GM12878 (cell line): ENCODE data around the gene COMMD3. TPM values are rescaled to one million over a fixed set of nuclear protein-coding genes. Genes with fewer than 3 reads are reported as not detected.
A peak's percentile ranks its signal among the peaks of the same experiment; 100 is the strongest.

ENCODE experiments used
- ATAC-seq: fragments of 200-7000 bp; cut with Tn5 transposase; 3 replicates; pipeline ENCODE4 v1.9.1; 2020; ENCODE audit warnings: mild to moderate bottlenecking, moderate library complexity
- BruUV-seq: library from RNA; stranded (reverse); fragments of 400-500 nt; replicated peaks from 2 replicates; lab custom pipeline; 2021; lab: Mats Ljungman, UMichigan
- CTCF ChIA-PET: fragments of 300-600 bp; sonication (Branson Sonifier 250); formaldehyde crosslinking; extraction: SDS; loops from one replicate; lab custom pipeline; 2021; ENCODE audit warnings: inconsistent platforms; lab: Yijun Ruan, JAX
- POLR2A ChIA-PET: fragments of 350-600 bp; formaldehyde crosslinking; extraction: SDS; loops from one replicate; lab custom pipeline; 2021; ENCODE audit warnings: inconsistent platforms; lab: Charles Lee
- RAD21 ChIA-PET: fragments of 300-600 bp; sonication (Branson Sonifier 250); formaldehyde crosslinking; loops from one replicate; lab custom pipeline; 2023; ENCODE audit warnings: antibody characterized with exemption; ENCODE audit not compliant: unreplicated experiment; lab: Charles Lee
- SMC1A ChIA-PET: fragments of 300-600 bp; sonication (Branson Sonifier 250); formaldehyde crosslinking; loops from one replicate; lab custom pipeline; 2023; ENCODE audit not compliant: unreplicated experiment, uncharacterized antibody; lab: Charles Lee
- DNase-seq: peaks from one replicate; pipeline ENCODE4 v3.0.0-alpha.2; 2011; ENCODE audit warnings: low read depth, low spot score
- FAIRE-seq: peaks from 3 replicates; lab custom pipeline; 2011; peaks lifted over from hg19 to GRCh38; lab: Jason Lieb, UNC
- H2AFZ ChIP-seq: 2 replicates; pipeline ENCODE4 v1.6.0; 2011; ENCODE audit warnings: low read depth, low read length, control low read depth; ENCODE audit not compliant: control insufficient read depth
- H3K27ac ChIP-seq: 2 replicates; pipeline ENCODE4 v1.5.1; 2011; ENCODE audit warnings: control low read depth; ENCODE audit not compliant: control insufficient read depth, insufficient read depth
- H3K27me3 ChIP-seq, 2 experiments: replicated peaks in 1 of 2; 2 replicates each; pipeline versions ENCODE4 v1.6.0 to v1.6.1; 2011; ENCODE audit warnings: low read length in 1 of 2; ENCODE audit not compliant: control insufficient read depth in 2 of 2, insufficient read depth in 2 of 2
- H3K36me3 ChIP-seq, 2 experiments: 2 replicates each; pipeline ENCODE4 v1.5.1; 2011; ENCODE audit warnings: low read length in 1 of 2; ENCODE audit not compliant: control insufficient read depth in 2 of 2, insufficient read depth in 2 of 2
- H3K4me1 ChIP-seq: 2 replicates; pipeline ENCODE4 v1.6.1; 2011; ENCODE audit warnings: mild to moderate bottlenecking, low read length, moderate library complexity, mixed read lengths; ENCODE audit not compliant: control insufficient read depth, insufficient read depth
- H3K4me2 ChIP-seq: 2 replicates; pipeline ENCODE4 v1.6.0; 2011; ENCODE audit warnings: control low read depth; ENCODE audit not compliant: control insufficient read depth, insufficient read depth
- H3K4me3 ChIP-seq: fragments of 200-600 bp; sonication (generic); 2 replicates; pipeline ENCODE4 v1.5.1; 2016
- H3K79me2 ChIP-seq: 2 replicates; pipeline ENCODE4 v1.6.0; 2011; ENCODE audit warnings: low read length; ENCODE audit not compliant: control insufficient read depth, insufficient read depth
- H3K9ac ChIP-seq: 2 replicates; pipeline ENCODE4 v1.8.0; 2011; ENCODE audit warnings: low read length, control low read depth, mixed read lengths; ENCODE audit not compliant: control insufficient read depth, insufficient read depth
- H3K9me3 ChIP-seq: replicated peaks from 3 replicates; pipeline ENCODE4 v1.5.1; 2011; ENCODE audit warnings: mild to moderate bottlenecking, low read length; ENCODE audit not compliant: control insufficient read depth, insufficient read depth
- H4K20me1 ChIP-seq: 2 replicates; pipeline ENCODE4 v1.6.0; 2011; ENCODE audit not compliant: control insufficient read depth, insufficient read depth
- ASH2L ChIP-seq: fragments of 300-600, 200-600 bp; sonication (generic); IDR thresholded peaks from 2 replicates; pipeline ENCODE4 v1.6.1; 2017; ENCODE audit warnings: low read depth, mild to moderate bottlenecking, borderline replicate concordance
- CHD1 ChIP-seq: IDR thresholded peaks from 2 replicates; pipeline ENCODE4 v1.6.1; 2012; ENCODE audit warnings: low read depth, low read length, improper control_type of control experiment
- EP300 ChIP-seq, 2 experiments: fragments of 150-350 bp in 1 of 2; IDR thresholded peaks; 2 replicates each; pipeline ENCODE4 v1.6.1; 2011 to 2012; ENCODE audit warnings: low read depth in 2 of 2, low read length in 2 of 2, borderline replicate concordance in 1 of 2, improper control_type of control experiment in 1 of 2, inconsistent platforms in 1 of 2; ENCODE audit not compliant: control insufficient read depth in 1 of 2
- MTA2 ChIP-seq: fragments of 450-650 bp; IDR thresholded peaks from 2 replicates; pipeline ENCODE4 v1.6.1; 2016; ENCODE audit warnings: low read depth, mild to moderate bottlenecking, moderate library complexity
- MTA3 ChIP-seq: IDR thresholded peaks from 2 replicates; pipeline ENCODE4 v1.6.1; 2012; ENCODE audit warnings: low read length, inconsistent platforms, borderline replicate concordance
- MYC ChIP-seq: IDR thresholded peaks from 2 replicates; pipeline ENCODE4 v1.6.1; 2011; ENCODE audit warnings: mild to moderate bottlenecking, low read length, moderate library complexity, inconsistent platforms; ENCODE audit not compliant: insufficient read depth, insufficient replicate concordance, insufficient read length, severe bottlenecking
- NFXL1 ChIP-seq: fragments of 450-650 bp; IDR thresholded peaks from 2 replicates; pipeline ENCODE4 v1.6.1; 2017; ENCODE audit warnings: antibody characterized with exemption, mild to moderate bottlenecking, borderline replicate concordance
- RFX5 ChIP-seq: IDR thresholded peaks from 2 replicates; pipeline ENCODE4 v1.6.1; 2011; ENCODE audit warnings: low read depth, low read length, improper control_type of control experiment
- RUNX3 ChIP-seq: IDR thresholded peaks from 2 replicates; pipeline ENCODE4 v1.6.1; 2012; ENCODE audit warnings: low read length, inconsistent platforms
- SMC3 ChIP-seq: IDR thresholded peaks from 2 replicates; pipeline ENCODE4 v1.6.1; 2011; ENCODE audit warnings: low read length, improper control_type of control experiment, borderline replicate concordance
- SUZ12 ChIP-seq: fragments of 200-600 bp; sonication (generic); IDR thresholded peaks from one replicate; pipeline ENCODE4 v1.6.1; 2018; ENCODE audit warnings: antibody characterized with exemption, mild to moderate bottlenecking; ENCODE audit not compliant: unreplicated experiment
- YBX1 ChIP-seq: fragments of 450-650 bp; IDR thresholded peaks from 2 replicates; pipeline ENCODE4 v1.6.1; 2016; ENCODE audit warnings: antibody characterized with exemption
- ZNF217 ChIP-seq: fragments of 450-650 bp; IDR thresholded peaks from 2 replicates; pipeline ENCODE4 v1.6.1; 2017; ENCODE audit warnings: antibody characterized with exemption, mild to moderate bottlenecking
- WGBS: methylation state at CpG from one replicate; pipeline ENCODE4 v1.1.6; 2016; ENCODE audit warnings: low lambda C conversion rate; ENCODE audit not compliant: insufficient replicate concordance, insufficient coverage; ENCODE audit errors: missing lambda C conversion rate; 5-methylcytosine and 5-hydroxymethylcytosine counted together
- in situ Hi-C: fragments of 300-500 bp; cut with MboI; formaldehyde crosslinking; loops from 9 replicates; pipeline ENCODE4 v1.14.3; 2018; ENCODE audit warnings: mixed read lengths
- intact Hi-C: fragments of 100-400 bp; cut with micrococcal nuclease; formaldehyde crosslinking; loops from one replicate; pipeline ENCODE4 v1.14.2; 2022; ENCODE audit not compliant: unreplicated experiment
- polyA plus RNA-seq, 11 experiments: library from polyadenylated mRNA; depleted of rRNA in 4 of 11; unstranded in 6 of 11; stranded (reverse) in 5 of 11; fragments of >200 nt; fragmentation: Nextera tagmentation in 4 of 11; fragmentation: Illumina TruSeq in 1 of 11; extraction: Ambion mirVana in 4 of 11; extraction: Trizol in 1 of 11; gene quantifications; 1 replicate in 1 of 11; 2 replicates in 10 of 11; pipeline versions ENCODE4 v1.2.1 to v1.2.3, GENCODE V29; 2011 to 2016; ENCODE audit warnings: inconsistent platforms in 2 of 11, missing spikeins in 2 of 11, low read depth in 1 of 11
- total RNA-seq, 4 experiments: library from RNA; depleted of rRNA in 3 of 4; stranded (reverse); fragments of >200 nt in 3 of 4; fragmentation: Illumina TruSeq in 1 of 4; extraction: Trizol in 1 of 4; gene quantifications; 2 replicates each; pipeline versions ENCODE4 v1.2.1 to v1.2.3, GENCODE V29; 2013 to 2021
- TF ChIP-seq, protein P1 (sequence below): fragments of 150-350 bp; IDR thresholded peaks from 2 replicates; pipeline ENCODE4 v1.6.1; 2014; ENCODE audit warnings: mild to moderate bottlenecking, low read depth, low read length
- TF ChIP-seq, protein P2 (sequence below): IDR thresholded peaks from 2 replicates; pipeline ENCODE4 v1.6.1; 2011; ENCODE audit warnings: borderline replicate concordance, low read depth, mild to moderate bottlenecking, moderate library complexity, low read length; ENCODE audit not compliant: insufficient read depth, poor library complexity, severe bottlenecking

Gene COMMD3
- total and polyA plus RNA-seq, 10 of the 15 experiments (the other 5 are each of a cell fraction or from before 2014, with no cell fraction given), result 64.5 to 248 (median 84.4) TPM

GRCh38 chr10:22366771-22367170 lies 50.6 kb downstream of the COMMD3 start:
- no peak overlapping the region for H3K4me3 ChIP-seq
- RAD21 ChIA-PET, result interaction anchor here (1.7 kb wide), 1 partner anchor 23 kb away, joined by 5 read pairs; no protein-coding TSS in a partner anchor
- no peaks in the 10 kb centered on the region for H3K79me2 ChIP-seq
- TF ChIP-seq ASH2L, result no peak
- TF ChIP-seq, protein P1, sequence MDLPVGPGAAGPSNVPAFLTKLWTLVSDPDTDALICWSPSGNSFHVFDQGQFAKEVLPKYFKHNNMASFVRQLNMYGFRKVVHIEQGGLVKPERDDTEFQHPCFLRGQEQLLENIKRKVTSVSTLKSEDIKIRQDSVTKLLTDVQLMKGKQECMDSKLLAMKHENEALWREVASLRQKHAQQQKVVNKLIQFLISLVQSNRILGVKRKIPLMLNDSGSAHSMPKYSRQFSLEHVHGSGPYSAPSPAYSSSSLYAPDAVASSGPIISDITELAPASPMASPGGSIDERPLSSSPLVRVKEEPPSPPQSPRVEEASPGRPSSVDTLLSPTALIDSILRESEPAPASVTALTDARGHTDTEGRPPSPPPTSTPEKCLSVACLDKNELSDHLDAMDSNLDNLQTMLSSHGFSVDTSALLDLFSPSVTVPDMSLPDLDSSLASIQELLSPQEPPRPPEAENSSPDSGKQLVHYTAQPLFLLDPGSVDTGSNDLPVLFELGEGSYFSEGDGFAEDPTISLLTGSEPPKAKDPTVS, result no peak
- no peak for TF ChIP-seq RFX5
- TF ChIP-seq, all 136 proteins: peak for 0
- Histone ChIP-seq H4K20me1 (no peaks in the 10 kb centered on the region), H3K27ac (no peak overlapping the region), H3K36me3 (no peaks in the 10 kb centered on the region), H3K9me3 (no peaks in the 10 kb centered on the region), H3K4me2 (no peak overlapping the region), H3K27me3 (no peaks in the 10 kb centered on the region), H2AFZ (no peak overlapping the region), H3K9ac (no peak overlapping the region), H3K4me1 (peaks cover 19% of the 10 kb centered on the region)
- 78% methylated on average over 2 of the region's 2 CpGs for WGBS
- ChIA-PET POLR2A (no interaction called here), SMC1A (interaction anchor here (2.3 kb wide), 1 partner anchor 12 kb away, joined by 9 read pairs; no protein-coding TSS in a partner anchor), CTCF (interaction anchor here (0.5 kb wide), 1 partner anchor 51 kb away, joined by 3 read pairs; no protein-coding TSS in a partner anchor)
- no TSS peak for BruUV-seq
- intact Hi-C loops (no loop called here), in situ Hi-C loops (no loop called here)
- no peak for FAIRE-seq
- no peak for ATAC-seq
- DNase-seq, result no peak

DNA sequence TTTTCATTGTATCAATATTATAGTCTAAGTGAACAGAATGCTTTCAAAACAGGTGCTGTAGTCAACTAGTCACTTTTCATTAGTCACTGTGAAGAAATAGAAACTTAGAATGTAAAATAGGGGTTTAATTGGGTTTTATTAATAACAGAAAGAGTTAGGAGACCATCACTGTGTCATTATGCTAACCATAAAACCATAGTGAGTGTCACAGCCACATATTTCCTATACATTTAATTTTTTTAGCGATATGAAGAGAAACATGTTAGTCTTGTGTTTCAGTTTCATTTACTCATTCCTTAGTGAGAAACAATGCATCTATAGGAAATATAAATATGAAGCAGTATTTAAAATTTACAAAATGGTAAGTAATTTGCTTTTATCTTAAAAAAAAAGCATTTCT lies 51.3 kb downstream of the COMMD3 start:
- ChIA-PET CTCF (no interaction called here), SMC1A (interaction anchor here (1.3 kb wide), 1 partner anchor 11 kb away, joined by 5 read pairs; no protein-coding TSS in a partner anchor), POLR2A (no interaction called here), RAD21 (interaction anchor here (0.6 to 1.7 kb wide), 2 partner anchors 11 to 24 kb away, joined by 3 to 5 read pairs; no protein-coding TSS in a partner anchor)
- H3K27me3 ChIP-seq, result no peaks in the 10 kb centered on the region
- peaks cover 19% of the 10 kb centered on the region for H3K4me1 ChIP-seq
- TF ChIP-seq EP300 (IDR thresholded peaks at IDR 0.05; ENCODE audit: borderline replicate concordance in 1 of 2, control insufficient read depth in 1 of 2, low read depth in 2 of 2, low read length in 2 of 2) (no peak), ZNF217 (no peak), SMC3 (no peak), RUNX3 (peak; percentile 31; the same call in 1 of the 2 replicates), YBX1 (no peak), MTA3 (no peak), CHD1 (no peak), NFXL1 (no peak), MTA2 (peak; percentile 53; the same call in 1 of the 2 replicates), SUZ12 (no peak), MYC (no peak)
- TF ChIP-seq, protein P2, sequence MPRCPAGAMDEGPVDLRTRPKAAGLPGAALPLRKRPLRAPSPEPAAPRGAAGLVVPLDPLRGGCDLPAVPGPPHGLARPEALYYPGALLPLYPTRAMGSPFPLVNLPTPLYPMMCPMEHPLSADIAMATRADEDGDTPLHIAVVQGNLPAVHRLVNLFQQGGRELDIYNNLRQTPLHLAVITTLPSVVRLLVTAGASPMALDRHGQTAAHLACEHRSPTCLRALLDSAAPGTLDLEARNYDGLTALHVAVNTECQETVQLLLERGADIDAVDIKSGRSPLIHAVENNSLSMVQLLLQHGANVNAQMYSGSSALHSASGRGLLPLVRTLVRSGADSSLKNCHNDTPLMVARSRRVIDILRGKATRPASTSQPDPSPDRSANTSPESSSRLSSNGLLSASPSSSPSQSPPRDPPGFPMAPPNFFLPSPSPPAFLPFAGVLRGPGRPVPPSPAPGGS, result no peak
- no peaks in the 10 kb centered on the region for H3K36me3 ChIP-seq
- WGBS, result 0% methylated on average over 1 of the region's 1 CpG
- no peak overlapping the region for H3K9ac ChIP-seq
- FAIRE-seq (no peak), DNase-seq (no peak), ATAC-seq (peak; percentile 60)
- in situ Hi-C loops (no loop called here), intact Hi-C loops (no loop called here)
- no peak overlapping the region for H3K4me3 ChIP-seq
- H4K20me1 ChIP-seq, result no peaks in the 10 kb centered on the region
- H3K27ac ChIP-seq, result peak overlapping the region; percentile 40
- H2AFZ ChIP-seq, result peak overlapping the region; percentile 77
- BruUV-seq, result no TSS peak
- H3K4me2 ChIP-seq, result peak overlapping the region; percentile 51
- no peaks in the 10 kb centered on the region for H3K79me2 ChIP-seq
- no peaks in the 10 kb centered on the region for H3K9me3 ChIP-seq
